Measurements from ENCODE around the gene COL6A2. TPM values are rescaled to one million over a fixed set of nuclear protein-coding genes. Genes with fewer than 3 reads are reported as not detected.

Gene COL6A2
- total RNA-seq, 1 experiment from 2014 or later = 129 TPM

- no peaks in the 10 kb centered on the region for H3K4me1 ChIP-seq (ENCODE audit: insufficient read depth, low read length)
- H3K9me3 Mint-ChIP-seq = peaks cover 47 to 63% of the 10 kb centered on the region in 2 experiments
- no peak overlapping the region for H3K9ac ChIP-seq (ENCODE audit: extremely low read depth, insufficient read length, low read length)
These were observed 6.3 kb upstream of the COL6A2 start for GRCh38 chr21:46091631-46092025.

More at GRCh38 chr21:46091631-46092025, 6.3 kb upstream of the COL6A2 start:
- H2BK15ac ChIP-seq (ENCODE audit: low read depth, low read length) = no peak overlapping the region
- no peak overlapping the region for H3K27ac ChIP-seq (ENCODE audit: insufficient read length, low read depth, low read length)
- no peak for DNase-seq
- no peak overlapping the region for H3K4me2 ChIP-seq (ENCODE audit: insufficient read depth, insufficient read length, low read length)
- no CpG with 5 or more reads among the region's 8 CpGs for WGBS (ENCODE audit: extremely low coverage, insufficient read length, low lambda C conversion rate)
- H3T11ph ChIP-seq (ENCODE audit: low read length) = no peak overlapping the region
- no peak overlapping the region for H2BK5ac ChIP-seq (ENCODE audit: insufficient read length, low read length)
- no peak overlapping the region for H2BK120ac ChIP-seq (ENCODE audit: low read depth, low read length, poor library complexity, severe bottlenecking)
- H3K56ac ChIP-seq (ENCODE audit: insufficient read length, low read depth, low read length) = no peak overlapping the region
- Mint-ChIP-seq H3K27me3 (ENCODE audit: low read depth) (peaks cover 12% of the 10 kb centered on the region), H3K27ac (no peak overlapping the region), H3K4me3 (no peak overlapping the region), H3K4me1 (peaks cover 0 to 2% of the 10 kb centered on the region in 2 experiments; a peak in 1 of 4 replicates), H3K36me3 (ENCODE audit: insufficient read depth in 1 of 3, low read depth in 3 of 3) (peaks cover 16 to 20% (median 18%) of the 10 kb centered on the region in 3 experiments)
- no peaks in the 10 kb centered on the region; the same call in 1 of the 2 replicates for H3K27me3 ChIP-seq (ENCODE audit: insufficient read depth, low read length)
- no peak overlapping the region for H4K8ac ChIP-seq (replicated peaks; ENCODE audit: insufficient read length, low read depth, low read length)
- H2BK12ac ChIP-seq (ENCODE audit: insufficient read length, low read depth, low read length) = no peak overlapping the region
- H4K91ac ChIP-seq (ENCODE audit: insufficient read length, low read depth, low read length) = no peak overlapping the region
- no peak overlapping the region for H4K5ac ChIP-seq (ENCODE audit: insufficient read length, low read depth, low read length)
- no peaks in the 10 kb centered on the region for H3K79me1 ChIP-seq (ENCODE audit: insufficient read depth, low read depth, low read length, poor library complexity, severe bottlenecking)
- TF ChIP-seq CTCF (conservative IDR thresholded peaks at IDR 0.05) = no peak
- H3K23ac ChIP-seq (ENCODE audit: insufficient read length, low read depth, low read length) = no peak overlapping the region
- H2AK5ac ChIP-seq (ENCODE audit: insufficient read length, low read length) = no peak overlapping the region
- no peak overlapping the region for H3K18ac ChIP-seq (ENCODE audit: insufficient read length, low read depth, low read length)
- no peaks in the 10 kb centered on the region for H3K23me2 ChIP-seq (ENCODE audit: insufficient read length, low read depth, low read length, poor library complexity, severe bottlenecking)
- no peaks in the 10 kb centered on the region for H4K20me1 ChIP-seq (ENCODE audit: control insufficient read depth, insufficient read depth, insufficient read length)
- H3K14ac ChIP-seq (ENCODE audit: insufficient read depth, low read length) = no peak overlapping the region
- H2BK20ac ChIP-seq (ENCODE audit: low read depth, low read length, poor library complexity, severe bottlenecking) = no peak overlapping the region
- H3K9me3 ChIP-seq (ENCODE audit: control insufficient read depth, low read depth, low read length) = peaks cover 17% of the 10 kb centered on the region
- no peak overlapping the region for H3K4ac ChIP-seq (ENCODE audit: low read depth, low read length)
- no peak overlapping the region for H2AFZ ChIP-seq (ENCODE audit: low read length)
- H3K79me2 ChIP-seq (ENCODE audit: insufficient read depth, low read length) = no peaks in the 10 kb centered on the region

Measured in H9 (cell line).